Ishikawa (cell line): Measurements from ENCODE around the gene CACNA1D.

Experiments used
- CREB1 ChIP-seq: IDR thresholded peaks from 2 replicates; pipeline ENCODE4 v1.6.1; 2012; ENCODE audit warnings: low read depth
- EP300 ChIP-seq: IDR thresholded peaks from 2 replicates; pipeline ENCODE4 v1.6.1; 2012; ENCODE audit warnings: borderline replicate concordance

GRCh38 chr3:53675942-53676341 lies 181.5 kb downstream of the CACNA1D start:
- TF ChIP-seq CREB1 (no peak), EP300 (no peak)
